ENCODE data around the gene MUC6.

DNA sequence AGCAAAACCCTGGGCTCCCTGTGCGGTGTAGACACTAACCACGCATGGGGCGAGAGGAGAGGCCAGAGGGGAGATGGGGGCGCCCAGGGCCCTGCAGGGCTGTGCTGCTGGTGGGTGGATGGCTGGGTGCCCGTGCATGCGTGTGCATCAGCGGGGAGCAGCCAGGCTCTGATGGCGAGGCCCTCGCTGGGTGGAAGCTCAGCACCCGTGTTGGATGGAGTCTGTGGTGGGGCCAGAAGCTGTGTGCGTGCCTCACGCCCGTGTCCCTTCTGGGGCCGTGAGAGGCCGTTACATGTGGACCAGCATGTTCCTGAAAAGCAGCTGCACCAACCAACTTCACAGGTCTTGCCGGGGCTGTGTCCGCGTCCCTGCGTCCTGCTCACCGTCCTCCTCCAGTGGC is 33.4 kb downstream of the MUC6 start:
- TF ChIP-seq, protein P1, sequence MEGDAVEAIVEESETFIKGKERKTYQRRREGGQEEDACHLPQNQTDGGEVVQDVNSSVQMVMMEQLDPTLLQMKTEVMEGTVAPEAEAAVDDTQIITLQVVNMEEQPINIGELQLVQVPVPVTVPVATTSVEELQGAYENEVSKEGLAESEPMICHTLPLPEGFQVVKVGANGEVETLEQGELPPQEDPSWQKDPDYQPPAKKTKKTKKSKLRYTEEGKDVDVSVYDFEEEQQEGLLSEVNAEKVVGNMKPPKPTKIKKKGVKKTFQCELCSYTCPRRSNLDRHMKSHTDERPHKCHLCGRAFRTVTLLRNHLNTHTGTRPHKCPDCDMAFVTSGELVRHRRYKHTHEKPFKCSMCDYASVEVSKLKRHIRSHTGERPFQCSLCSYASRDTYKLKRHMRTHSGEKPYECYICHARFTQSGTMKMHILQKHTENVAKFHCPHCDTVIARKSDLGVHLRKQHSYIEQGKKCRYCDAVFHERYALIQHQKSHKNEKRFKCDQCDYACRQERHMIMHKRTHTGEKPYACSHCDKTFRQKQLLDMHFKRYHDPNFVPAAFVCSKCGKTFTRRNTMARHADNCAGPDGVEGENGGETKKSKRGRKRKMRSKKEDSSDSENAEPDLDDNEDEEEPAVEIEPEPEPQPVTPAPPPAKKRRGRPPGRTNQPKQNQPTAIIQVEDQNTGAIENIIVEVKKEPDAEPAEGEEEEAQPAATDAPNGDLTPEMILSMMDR (conservative IDR thresholded peaks at IDR 0.05): no peak
- TF ChIP-seq EZH2 (IDR thresholded peaks at IDR 0.05; ENCODE audit: low read depth): no peak
